LoVo (cell line): Measurements from ENCODE around the gene NELFE.
"Not testable (repeated sequence)": the region's sequence is repeated elsewhere in the genome, so short reads cannot be mapped to it uniquely, and the experiment has no call there.

ENCODE experiments used
- DNase-seq: peaks from one replicate; pipeline ENCODE4 v3.0.0-alpha.2; 2016; ENCODE audit warnings: low spot score

Gene NELFE

GRCh38 chr6:31958741-31959739 lies at the start of gene NELFE, which contains the start of gene SKIC2:
Gene NELFE, minus strand, starts transcription at chr6:31958971. Its CDS starts 525 bp downstream, at chr6:31958446.
Gene SKIC2, plus strand, starts transcription at chr6:31959175. Its CDS starts 18 bp downstream, at chr6:31959193.
- DNase-seq = peak; percentile 98

- DNase-seq = not testable (repeated sequence)
These were observed 49.3 kb upstream of the NELFE start for GRCh38 chr6:32008037-32008436.

- not testable (repeated sequence) for DNase-seq
These were observed 48.3 kb upstream of the NELFE start for GRCh38 chr6:32007086-32007485.

- DNase-seq = not testable (repeated sequence)
These were observed 47.3 kb upstream of the NELFE start for GRCh38 chr6:32005991-32006529.

DNA sequence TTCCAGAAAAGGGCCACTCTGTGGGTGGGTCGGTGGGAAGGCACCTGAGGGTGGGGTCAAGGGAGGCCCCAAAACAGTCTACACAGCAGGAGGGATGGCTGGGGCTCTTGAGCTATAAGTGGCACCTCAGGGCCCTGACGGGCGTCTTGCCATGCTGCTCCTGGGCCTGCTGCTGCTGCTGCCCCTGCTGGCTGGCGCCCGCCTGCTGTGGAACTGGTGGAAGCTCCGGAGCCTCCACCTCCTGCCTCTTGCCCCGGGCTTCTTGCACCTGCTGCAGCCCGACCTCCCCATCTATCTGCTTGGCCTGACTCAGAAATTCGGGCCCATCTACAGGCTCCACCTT lies 46.7 kb upstream of the NELFE start:
- DNase-seq = not testable (repeated sequence)

DNA sequence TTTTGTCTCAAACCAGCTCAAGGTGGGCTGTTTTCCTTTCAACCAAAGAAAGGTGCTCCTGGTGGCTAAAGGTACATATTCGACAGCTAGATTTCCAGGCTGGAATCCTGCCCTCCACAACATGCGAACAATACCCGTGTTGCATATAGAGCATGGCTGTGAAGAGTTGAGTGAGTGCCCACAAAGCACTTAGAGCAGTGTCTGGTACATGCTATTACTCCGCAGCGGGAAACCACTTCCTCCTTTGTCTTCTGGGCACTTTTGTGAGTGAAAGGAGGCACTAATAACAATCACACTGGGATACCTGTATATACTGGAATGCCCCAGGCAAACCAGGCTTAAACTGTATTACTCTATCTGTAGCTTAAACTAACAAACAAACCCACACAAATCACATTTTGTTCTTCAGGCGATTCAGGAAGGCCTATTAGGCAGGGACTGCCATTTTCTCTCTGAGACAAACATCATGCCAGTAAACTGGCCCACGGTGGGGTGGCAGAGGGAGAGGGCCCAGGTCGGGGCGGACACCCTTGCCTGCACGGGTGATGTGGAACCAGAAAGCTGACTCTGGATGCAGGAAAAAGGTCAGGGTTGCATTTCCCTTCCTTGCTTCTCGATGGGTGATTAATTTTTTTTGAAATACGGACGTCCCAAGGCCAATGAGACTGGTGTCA lies 46.2 kb upstream of the NELFE start:
- DNase-seq = not testable (repeated sequence)

DNA sequence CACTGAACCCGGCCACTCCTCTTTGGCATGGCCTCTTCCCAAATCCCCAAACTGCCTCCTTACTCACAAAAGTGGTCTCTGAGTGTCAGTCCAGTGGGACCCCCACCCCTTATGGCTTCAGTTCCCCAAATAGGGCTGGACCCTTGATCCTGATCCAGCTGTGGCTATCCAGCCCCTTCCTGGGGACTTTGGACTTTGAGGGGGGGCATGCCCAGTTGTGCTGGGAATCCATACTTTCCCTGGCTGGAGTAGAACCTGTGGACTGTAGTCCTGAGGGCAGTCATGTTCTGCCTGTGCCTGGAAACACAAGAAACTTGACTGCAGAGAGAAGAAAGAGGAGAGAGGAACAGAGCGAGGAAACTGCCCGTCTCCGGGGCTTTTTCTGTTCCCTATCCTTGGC lies 45.6 kb upstream of the NELFE start:
- DNase-seq = not testable (repeated sequence)

GRCh38 chr6:32003301-32003700 lies 44.5 kb upstream of the NELFE start:
- DNase-seq = not testable (repeated sequence)

GRCh38 chr6:32002546-32003268 lies 43.9 kb upstream of the NELFE start:
- not testable (repeated sequence) for DNase-seq

- DNase-seq = not testable (repeated sequence)
These were observed 37.6 kb upstream of the NELFE start for GRCh38 chr6:31996385-31996784.

GRCh38 chr6:31994421-31994820 lies 35.6 kb upstream of the NELFE start:
- not testable (repeated sequence) for DNase-seq

- DNase-seq = not testable (repeated sequence)
These were observed 30.6 kb upstream of the NELFE start for GRCh38 chr6:31989363-31989762.

DNA sequence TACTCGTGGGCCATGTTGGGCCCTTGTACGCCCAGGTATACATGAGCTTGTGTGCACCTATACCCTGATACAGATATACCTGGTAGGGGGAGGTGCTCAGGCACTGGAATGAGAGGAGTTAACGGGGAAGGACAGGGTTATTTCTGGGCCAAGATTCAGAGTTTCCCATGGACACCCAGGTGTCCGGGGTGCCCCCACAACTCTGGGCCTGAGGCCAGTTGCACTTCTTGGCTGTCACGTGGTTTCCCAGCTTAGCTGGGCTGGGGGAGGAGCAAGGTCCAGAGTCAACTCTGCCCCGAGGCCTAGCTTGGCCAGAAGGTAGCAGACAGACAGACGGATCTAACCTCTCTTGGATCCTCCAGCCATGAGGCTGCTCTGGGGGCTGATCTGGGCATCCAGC lies 23.0 kb upstream of the NELFE start, which contains the start of gene C4A:
TSS of gene C4A (plus strand) at position 314 of the 400 bp plus-strand sequence. CDS start at position 365, 51 bp downstream.
- not testable (repeated sequence) for DNase-seq

DNA sequence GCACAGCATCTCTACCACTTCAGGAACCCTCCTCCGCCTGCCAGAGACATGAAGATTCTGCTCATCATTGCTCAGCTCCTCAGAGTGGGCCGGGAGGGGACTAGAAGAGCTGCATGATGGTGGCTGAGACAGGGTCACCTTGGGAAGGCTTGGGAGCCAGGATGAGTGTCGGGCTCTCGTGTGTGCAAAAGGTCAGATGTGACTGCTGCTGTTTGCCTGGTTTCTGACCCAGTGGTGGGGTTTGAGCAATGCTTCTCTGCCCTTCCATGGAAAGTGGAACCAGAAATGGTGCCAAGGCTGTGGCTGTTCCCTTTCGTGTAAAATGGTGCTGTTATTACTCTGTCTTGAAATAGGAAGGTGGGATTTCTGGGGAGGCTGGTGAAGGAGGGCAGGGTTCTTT lies 22.2 kb upstream of the NELFE start:
- DNase-seq = not testable (repeated sequence)

DNA sequence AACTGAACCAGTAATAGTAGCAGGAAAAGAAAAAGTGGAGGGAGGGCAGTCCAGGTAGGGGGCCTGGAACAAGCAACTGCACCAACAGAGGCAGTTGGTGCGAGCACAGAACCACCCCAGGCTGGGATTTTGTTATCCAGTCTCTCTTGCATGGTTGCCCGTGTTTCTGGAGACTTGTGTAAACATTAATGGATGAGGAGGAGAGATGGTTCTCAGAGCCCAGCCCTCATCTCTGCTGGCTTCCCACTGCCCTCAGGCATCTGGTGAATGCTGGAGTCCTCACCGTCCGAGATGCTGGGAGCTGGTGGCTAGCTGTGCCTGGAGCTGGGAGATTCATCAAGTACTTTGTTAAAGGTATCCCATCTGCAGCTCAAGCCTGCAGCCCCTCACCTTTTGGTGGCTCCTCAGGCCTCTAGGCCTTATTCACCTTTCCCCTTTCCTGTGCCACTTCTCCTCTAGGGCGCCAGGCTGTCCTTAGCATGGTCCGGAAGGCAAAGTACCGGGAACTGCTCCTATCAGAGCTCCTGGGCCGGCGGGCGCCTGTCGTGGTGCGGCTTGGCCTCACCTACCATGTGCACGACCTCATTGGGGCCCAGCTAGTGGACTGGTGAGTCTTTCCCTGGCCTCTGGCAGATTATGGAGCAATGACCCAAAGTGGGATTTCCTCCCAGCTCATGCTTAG lies 21.6 kb upstream of the NELFE start:
- not testable (repeated sequence) for DNase-seq

GRCh38 chr6:31979238-31979898 lies 20.6 kb upstream of the NELFE start:
- no peak for DNase-seq

- no peak for DNase-seq
These were observed 20.1 kb upstream of the NELFE start for GRCh38 chr6:31978831-31979230.

DNA sequence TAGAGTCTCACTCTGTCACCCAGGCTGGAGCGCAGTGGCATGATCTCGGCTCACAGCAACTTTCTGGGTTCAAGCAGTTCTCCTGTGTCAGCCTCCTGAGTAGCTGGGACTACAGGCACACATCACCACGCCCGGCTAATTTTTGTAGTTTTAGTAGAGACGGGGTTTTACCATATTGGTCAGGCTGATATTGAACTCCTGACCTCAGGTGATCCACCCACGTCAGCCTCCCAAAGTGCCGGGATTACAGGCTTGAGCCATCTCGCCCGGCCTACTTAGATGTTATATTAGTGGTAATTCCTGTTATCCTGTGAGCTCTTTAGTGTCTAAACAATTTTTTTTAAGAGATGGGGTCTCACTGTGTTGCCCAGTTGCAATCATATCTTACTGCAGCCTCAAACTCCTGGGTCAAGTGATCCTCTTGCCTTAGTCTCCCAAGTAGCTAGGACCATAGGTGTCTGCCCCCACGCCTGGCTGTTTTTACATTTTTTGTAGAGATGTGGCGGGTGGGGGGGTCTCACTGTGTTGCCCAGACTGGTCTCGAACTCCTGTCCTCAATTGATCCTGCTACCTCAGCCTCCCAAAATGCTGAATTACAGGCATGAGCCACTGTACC lies 19.2 kb upstream of the NELFE start:
- no peak for DNase-seq

DNA sequence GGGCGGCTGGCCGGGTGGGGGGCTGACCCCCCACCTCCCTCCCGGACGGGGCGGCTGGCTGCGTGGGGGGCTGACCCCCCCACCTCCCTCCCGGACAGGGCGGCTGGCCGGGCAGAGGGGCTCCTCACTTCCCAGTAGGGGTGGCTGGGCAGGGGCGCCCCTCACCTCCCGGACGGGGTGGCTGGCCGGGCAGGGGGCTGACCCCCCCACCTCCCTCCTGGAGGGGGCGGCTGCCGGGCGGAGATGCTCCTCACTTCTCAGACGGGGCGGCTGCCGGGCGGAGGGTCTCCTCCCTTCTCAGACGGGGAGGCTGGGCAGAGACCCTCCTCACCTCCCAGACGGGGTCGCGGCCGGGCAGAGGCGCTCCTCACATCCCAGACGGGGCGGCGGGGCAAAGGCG lies 17.3 kb upstream of the NELFE start:
- not testable (repeated sequence) for DNase-seq

GRCh38 chr6:31972709-31973350 lies 14.1 kb upstream of the NELFE start:
- DNase-seq = no peak
